BLaER1 (cell line): ENCODE measurements around the gene CHRNB4.

Experiments used
- H3K27ac ChIP-seq: shearing (Covaris generic); formaldehyde crosslinking; 2 replicates; pipeline ENCODE4 v1.8.1; 2022
- H3K27me3 ChIP-seq: shearing (Covaris generic); formaldehyde crosslinking; 2 replicates; pipeline ENCODE4 v1.8.1; 2022
- H3K36me3 ChIP-seq: shearing (Covaris generic); formaldehyde crosslinking; 2 replicates; pipeline ENCODE4 v1.8.1; 2022
- H3K4me1 ChIP-seq: shearing (Covaris generic); formaldehyde crosslinking; 2 replicates; pipeline ENCODE4 v1.8.1; 2022
- H3K4me2 ChIP-seq: shearing (Covaris generic); formaldehyde crosslinking; 2 replicates; pipeline ENCODE4 v1.8.1; 2022
- H3K4me3 ChIP-seq: shearing (Covaris generic); formaldehyde crosslinking; 2 replicates; pipeline ENCODE4 v1.8.1; 2022
- H3K9ac ChIP-seq: shearing (Covaris generic); formaldehyde crosslinking; 2 replicates; pipeline ENCODE4 v1.8.1; 2022
- H3K9me3 ChIP-seq: shearing (Covaris generic); formaldehyde crosslinking; 2 replicates; pipeline ENCODE4 v1.8.1; 2022
- H4K20me1 ChIP-seq: shearing (Covaris generic); formaldehyde crosslinking; 2 replicates; pipeline ENCODE4 v1.8.1; 2022
- Cebpa-rat ChIP-seq: shearing (Covaris generic); IDR thresholded peaks from 2 replicates; pipeline ENCODE4 v1.8.1; 2022

CHRNB4 gene

GRCh38 chr15:78624651-78625590, 16.1 kb downstream of the CHRNB4 start:
- TF ChIP-seq Cebpa-rat: no peak
- peaks cover 32% of the 10 kb centered on the region for H3K27me3 ChIP-seq
- H3K4me2 ChIP-seq: no peak overlapping the region
- H3K4me3 ChIP-seq: no peak overlapping the region
- H3K36me3 ChIP-seq: no peaks in the 10 kb centered on the region
- H3K4me1 ChIP-seq: peaks cover 12% of the 10 kb centered on the region
- no peaks in the 10 kb centered on the region for H3K9me3 ChIP-seq
- no peak overlapping the region for H3K9ac ChIP-seq
- peaks cover 13% of the 10 kb centered on the region for H4K20me1 ChIP-seq
- no peak overlapping the region for H3K27ac ChIP-seq

- Histone ChIP-seq H4K20me1 (peaks cover 22% of the 10 kb centered on the region), H3K9me3 (no peaks in the 10 kb centered on the region), H3K4me2 (no peak overlapping the region), H3K27ac (no peak overlapping the region), H3K4me3 (no peak overlapping the region), H3K4me1 (peaks cover 15% of the 10 kb centered on the region), H3K9ac (no peak overlapping the region), H3K36me3 (no peaks in the 10 kb centered on the region), H3K27me3 (peaks cover 42% of the 10 kb centered on the region)
- no peak for TF ChIP-seq Cebpa-rat
These were observed 17.1 kb downstream of the CHRNB4 start for GRCh38 chr15:78623786-78624497.

GRCh38 chr15:78621810-78622402, 19.1 kb downstream of the CHRNB4 start:
- H3K27ac ChIP-seq: no peak overlapping the region
- peaks cover 47% of the 10 kb centered on the region for H3K27me3 ChIP-seq
- no peaks in the 10 kb centered on the region for H3K36me3 ChIP-seq
- no peak for TF ChIP-seq Cebpa-rat
- no peak overlapping the region for H3K9ac ChIP-seq
- H4K20me1 ChIP-seq: peaks cover 25% of the 10 kb centered on the region
- peaks cover 19% of the 10 kb centered on the region for H3K4me1 ChIP-seq
- no peak overlapping the region for H3K4me2 ChIP-seq
- no peak overlapping the region for H3K4me3 ChIP-seq
- no peaks in the 10 kb centered on the region for H3K9me3 ChIP-seq

- H3K36me3 ChIP-seq: no peaks in the 10 kb centered on the region
- H3K4me3 ChIP-seq: peak within 1 kb of the TSS; percentile 65
- TF ChIP-seq Cebpa-rat: no peak
- H4K20me1 ChIP-seq: peaks cover 25% of the 10 kb centered on the region
- 0 out of 2 replicates have a peak within 1 kb of the TSS, but pooled peaks have one; percentile 48 for H3K9ac ChIP-seq
- H3K27ac ChIP-seq: no peak within 1 kb of the TSS
- peaks cover 47% of the 10 kb centered on the region for H3K27me3 ChIP-seq
- no peaks in the 10 kb centered on the region for H3K9me3 ChIP-seq
- H3K4me1 ChIP-seq: peaks cover 19% of the 10 kb centered on the region
- H3K4me2 ChIP-seq: peak within 1 kb of the TSS; percentile 85
These were observed 20.2 kb downstream of the CHRNB4 start, which contains the start of gene CHRNA3 for GRCh38 chr15:78620527-78621421. CHRNA3 (minus strand) TSS chr15:78620996; CDS start chr15:78620794, 202 bp downstream.

- peaks cover 19% of the 10 kb centered on the region for H3K4me1 ChIP-seq
- H3K9ac ChIP-seq: 0 out of 2 replicates have a peak overlapping the region, but pooled peaks have one; percentile 48
- no peaks in the 10 kb centered on the region for H3K9me3 ChIP-seq
- TF ChIP-seq Cebpa-rat: no peak
- peaks cover 25% of the 10 kb centered on the region for H4K20me1 ChIP-seq
- no peak overlapping the region for H3K27ac ChIP-seq
- H3K4me3 ChIP-seq: peak overlapping the region; percentile 65
- H3K36me3 ChIP-seq: no peaks in the 10 kb centered on the region
- peaks cover 47% of the 10 kb centered on the region for H3K27me3 ChIP-seq
- peak overlapping the region; percentile 85 for H3K4me2 ChIP-seq
These were observed 20.9 kb downstream of the CHRNB4 start for GRCh38 chr15:78620021-78620526.

- no peak for TF ChIP-seq Cebpa-rat
- no peak overlapping the region; the same call in 1 of the 2 replicates for H3K4me3 ChIP-seq
- no peaks in the 10 kb centered on the region for H3K9me3 ChIP-seq
- H4K20me1 ChIP-seq: peaks cover 25% of the 10 kb centered on the region
- H3K27ac ChIP-seq: no peak overlapping the region
- H3K9ac ChIP-seq: no peak overlapping the region
- H3K27me3 ChIP-seq: peaks cover 47% of the 10 kb centered on the region
- H3K36me3 ChIP-seq: no peaks in the 10 kb centered on the region
- H3K4me2 ChIP-seq: peak overlapping the region; percentile 85; the same call in 1 of the 2 replicates
- peaks cover 19% of the 10 kb centered on the region for H3K4me1 ChIP-seq
These were observed 21.7 kb downstream of the CHRNB4 start for GRCh38 chr15:78619022-78619950.

- H3K27me3 ChIP-seq: peaks cover 47% of the 10 kb centered on the region
- TF ChIP-seq Cebpa-rat: no peak
- peaks cover 19% of the 10 kb centered on the region for H3K4me1 ChIP-seq
- no peak overlapping the region for H3K4me3 ChIP-seq
- no peaks in the 10 kb centered on the region for H3K36me3 ChIP-seq
- no peak overlapping the region for H3K9ac ChIP-seq
- H3K27ac ChIP-seq: no peak overlapping the region
- peaks cover 25% of the 10 kb centered on the region for H4K20me1 ChIP-seq
- no peaks in the 10 kb centered on the region for H3K9me3 ChIP-seq
- no peak overlapping the region for H3K4me2 ChIP-seq
These were observed 22.5 kb downstream of the CHRNB4 start for GRCh38 chr15:78618490-78618934.

GRCh38 chr15:78618064-78618463, 22.9 kb downstream of the CHRNB4 start:
- Histone ChIP-seq H3K4me2 (no peak overlapping the region), H4K20me1 (peaks cover 25% of the 10 kb centered on the region), H3K9ac (no peak overlapping the region), H3K4me1 (peaks cover 19% of the 10 kb centered on the region), H3K9me3 (no peaks in the 10 kb centered on the region), H3K36me3 (no peaks in the 10 kb centered on the region), H3K4me3 (no peak overlapping the region), H3K27me3 (peaks cover 46% of the 10 kb centered on the region), H3K27ac (no peak overlapping the region)
- no peak for TF ChIP-seq Cebpa-rat
